Adrenal gland (tissue), 5 donors: ENCODE data around the gene AHCY.

ENCODE experiments used
- CTCF ChIP-seq, 6 experiments: fragments of 450-650 bp in 4 of 6; fragments of 200-600 bp in 2 of 6; sonication (generic) in 1 of 6; IDR thresholded peaks; 1 replicate in 5 of 6; 2 replicates in 1 of 6; pipeline versions ENCODE4 v1.5.1 to v1.8.0; 2016 to 2021; ENCODE audit warnings: antibody characterized with exemption in 6 of 6, mild to moderate bottlenecking in 2 of 6, moderate library complexity in 1 of 6
- POLR2A ChIP-seq, 2 donors: fragments of 450-650 bp; IDR thresholded peaks; one replicate each; pipeline ENCODE4 v1.6.1; 2017; ENCODE audit warnings: antibody characterized with exemption in 2 of 2, mild to moderate bottlenecking in 2 of 2, moderate library complexity in 1 of 2
- donor health status: DM: no; HTN: no; CAD: no.

DNA sequence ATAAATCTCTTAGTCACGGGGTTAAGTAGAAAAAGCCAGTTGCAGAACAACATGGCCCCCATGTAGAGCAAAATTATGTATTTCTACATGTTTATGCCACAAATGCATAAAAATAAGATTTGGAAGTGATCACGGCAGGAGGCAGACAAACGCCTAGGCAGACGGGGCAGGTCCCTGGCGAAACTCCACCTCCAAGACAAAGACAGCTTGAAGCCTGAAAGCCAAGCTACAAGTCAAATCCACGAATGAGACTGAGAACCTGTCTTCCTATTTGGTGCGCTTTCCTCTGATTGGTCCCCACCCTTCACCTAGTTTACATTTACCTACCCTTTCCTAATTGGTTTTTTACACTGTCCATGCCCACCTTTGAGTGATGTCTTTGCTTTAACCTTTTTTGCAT lies 28.7 kb upstream of the AHCY start:
- no peak for TF ChIP-seq CTCF (IDR thresholded peaks at IDR 0.05)
- no peak for TF ChIP-seq POLR2A (IDR thresholded peaks at IDR 0.05)
